ENCODE data around the gene TRAF2.

TRAF2 gene

GRCh38 chr9:136962163-136962562 is 75.8 kb downstream of the TRAF2 start:
- no peak for DNase-seq (ENCODE audit: low read depth)

- no peak for DNase-seq (ENCODE audit: low read depth)
Observed at GRCh38 chr9:136962701-136963248, 76.5 kb downstream of the TRAF2 start.

GRCh38 chr9:136963341-136963740 is 77.0 kb downstream of the TRAF2 start:
- DNase-seq (ENCODE audit: low read depth), result no peak

- no peak for DNase-seq (ENCODE audit: low read depth)
Observed at GRCh38 chr9:136963751-136964150, 77.4 kb downstream of the TRAF2 start.

- DNase-seq (ENCODE audit: low read depth), result no peak
Observed at GRCh38 chr9:136964171-136964689, 77.9 kb downstream of the TRAF2 start.

- DNase-seq (ENCODE audit: low read depth), result no peak
Observed at GRCh38 chr9:136964833-136965422, 78.6 kb downstream of the TRAF2 start.

GRCh38 chr9:136965771-136966484 is 79.6 kb downstream of the TRAF2 start:
- DNase-seq (ENCODE audit: low read depth), result no peak

GRCh38 chr9:136968333-136969127 is 82.2 kb downstream of the TRAF2 start:
- no peak for DNase-seq (ENCODE audit: low read depth)

- no peak for DNase-seq (ENCODE audit: low read depth)
Observed at GRCh38 chr9:136969150-136969549, 82.8 kb downstream of the TRAF2 start.

GRCh38 chr9:136969774-136970173 is 83.5 kb downstream of the TRAF2 start:
- DNase-seq (ENCODE audit: low read depth), result no peak

- DNase-seq (ENCODE audit: low read depth), result no peak
Observed at GRCh38 chr9:136970361-136970760, 84.0 kb downstream of the TRAF2 start.

- no peak for DNase-seq (ENCODE audit: low read depth)
Observed at GRCh38 chr9:136971746-136972145, 85.4 kb downstream of the TRAF2 start.

- no peak for DNase-seq (ENCODE audit: low read depth)
Observed at GRCh38 chr9:136972335-136972734, 86.0 kb downstream of the TRAF2 start.

GRCh38 chr9:136972743-136973142 is 86.4 kb downstream of the TRAF2 start:
- no peak for DNase-seq (ENCODE audit: low read depth)

GRCh38 chr9:136973618-136974617 is 87.6 kb downstream of the TRAF2 start:
- DNase-seq (ENCODE audit: low read depth), result no peak

GRCh38 chr9:136974817-136975535 is 88.7 kb downstream of the TRAF2 start:
- DNase-seq (ENCODE audit: low read depth), result no peak

- no peak for DNase-seq (ENCODE audit: low read depth)
Observed at GRCh38 chr9:136975644-136976043, 89.3 kb downstream of the TRAF2 start.

All from activated T-helper 9 cell treated with anti-CD3 and anti-CD28 coated beads, Interleukin-2, amount 50 U/mL, for 16 hours (primary cell).